ENCODE measurements around the gene RMI2. TPM values are rescaled to one million over a fixed set of nuclear protein-coding genes. Genes with fewer than 3 reads are reported as not detected.

The RMI2 gene
- total RNA-seq, 3 donors from 2014 or later, result 0.16 to 1.6 (median 0.33) TPM

Other genes starting within 250 kb of the RMI2 start
- 1 to 10 TPM; 4.1 to 9.0 (median 5.6) TPM for gene SOCS1, start 89.3 kb upstream of the RMI2 start, total RNA-seq
- gene TNP2, start 76.1 kb upstream of the RMI2 start, total RNA-seq, result not detected
- not detected for gene PRM3, start 71.8 kb upstream of the RMI2 start, total RNA-seq
- gene PRM2, start 69.0 kb upstream of the RMI2 start, total RNA-seq, result not detected
- gene PRM1, start 64.1 kb upstream of the RMI2 start, total RNA-seq, result not detected
- gene LITAF, start 241.5 kb downstream of the RMI2 start, total RNA-seq, result 100 to 1,000 TPM in 1 of 3 donors, 10 to 100 TPM in 2; 50.6 to 109 (median 59.0) TPM

Measured in breast epithelium (tissue), 3 donors.